Inflammatory macrophage treated with lipopolysaccharide for 1 hour (primary cell): ENCODE data around the gene DLGAP1.

Source experiments
- DNase-seq, 2 donors: peaks; one replicate each; pipeline ENCODE4 v3.0.0-alpha.2; 2020 to 2022

The DLGAP1 gene

GRCh38 chr18:4236940-4237663 lies 218.0 kb downstream of the DLGAP1 start:
- DNase-seq = no peak

GRCh38 chr18:4233468-4233867 lies 221.6 kb downstream of the DLGAP1 start:
- DNase-seq = no peak

DNA sequence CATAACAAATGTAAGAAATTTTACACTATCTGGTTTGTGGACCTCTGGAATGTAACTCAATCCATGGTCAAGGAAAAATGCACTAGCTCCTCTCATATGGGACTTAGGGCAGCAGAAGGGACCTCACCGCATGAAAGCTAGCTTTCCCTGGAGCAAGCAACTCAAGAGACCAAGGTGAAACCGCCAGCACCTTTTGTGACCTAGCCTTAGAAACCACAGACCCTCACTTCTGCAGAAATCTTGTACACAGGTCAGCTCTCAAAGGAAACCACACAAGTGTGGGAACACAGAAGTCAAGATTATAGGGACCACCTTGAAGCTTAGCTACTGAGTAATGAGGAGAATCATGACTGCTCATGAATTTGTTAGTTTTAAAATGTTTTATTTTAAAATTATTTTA lies 222.5 kb downstream of the DLGAP1 start:
- no peak for DNase-seq

DNA sequence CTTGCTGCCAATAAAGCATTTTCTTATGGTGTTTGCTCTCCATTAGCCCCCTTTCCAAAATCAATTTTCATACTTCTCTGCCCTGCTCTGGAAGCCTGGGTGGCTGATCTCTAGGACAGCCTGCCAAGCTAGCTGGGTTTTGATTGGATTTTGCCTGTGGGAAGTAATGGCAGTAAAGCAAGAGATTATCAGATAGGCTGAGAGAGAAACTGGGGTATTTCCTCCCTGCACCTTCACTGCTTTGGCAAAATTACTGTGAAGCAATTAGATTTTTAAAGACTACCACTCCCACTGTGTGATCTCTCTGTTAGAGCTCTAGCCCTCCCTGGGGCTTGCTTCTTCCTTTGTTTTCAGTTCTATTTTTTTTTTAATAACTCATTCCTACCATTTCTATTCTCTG lies 223.8 kb downstream of the DLGAP1 start:
- DNase-seq = no peak

- no peak for DNase-seq
Observed at GRCh38 chr18:4230450-4231168, 224.5 kb downstream of the DLGAP1 start.

DNA sequence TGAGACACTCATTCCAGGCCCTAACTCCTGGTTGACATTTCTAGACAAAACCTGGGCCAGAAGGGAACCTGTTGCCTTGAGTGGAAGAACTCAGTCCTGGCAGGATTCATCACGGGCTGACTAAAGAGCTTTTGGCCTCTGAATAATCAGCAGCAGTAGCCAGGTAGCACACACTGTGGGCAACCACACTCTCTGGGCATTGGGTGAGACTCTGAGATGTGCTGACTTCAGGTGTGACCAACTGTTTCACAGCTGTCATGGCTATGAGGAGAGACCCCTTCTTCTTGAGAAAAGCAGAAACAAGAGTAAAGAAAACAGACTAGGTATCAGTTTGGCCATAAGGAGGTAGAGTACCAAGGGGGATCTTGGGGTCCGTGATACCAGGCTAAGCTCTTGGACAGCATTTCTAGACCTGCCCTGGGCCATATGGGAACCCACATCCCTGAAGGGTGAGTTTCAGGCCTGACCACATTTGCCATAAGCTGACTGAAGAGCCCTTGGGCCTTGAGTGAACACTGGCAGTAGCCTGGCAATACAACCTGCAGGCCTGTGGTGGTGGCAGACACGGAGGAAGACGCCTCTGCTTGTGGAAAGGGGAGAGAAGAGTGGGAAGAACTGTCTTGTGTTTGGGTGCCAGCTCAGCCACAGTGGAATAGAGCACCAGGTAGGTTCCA lies 230.9 kb downstream of the DLGAP1 start:
- DNase-seq = no peak

- DNase-seq = no peak
Observed at GRCh38 chr18:4211111-4211837, 243.8 kb downstream of the DLGAP1 start.

DNA sequence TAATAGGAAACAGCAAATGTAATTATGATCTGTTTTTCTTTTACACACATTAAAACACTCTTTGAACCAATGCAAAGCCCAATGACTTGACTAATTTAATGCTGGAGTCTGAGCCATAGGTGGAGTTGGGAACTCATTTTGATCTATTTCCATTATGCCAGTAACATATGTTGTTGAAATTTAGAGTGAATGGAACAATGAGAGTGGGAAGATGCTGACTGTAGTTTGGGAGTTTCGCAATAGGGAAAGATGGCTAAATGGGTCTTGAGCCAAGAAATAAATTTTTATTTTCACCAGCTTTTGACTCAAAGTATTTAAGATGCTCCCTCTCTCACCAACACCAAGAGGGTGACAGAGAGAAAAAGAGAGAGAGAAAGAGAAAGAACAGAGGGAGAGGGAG lies 246.7 kb downstream of the DLGAP1 start:
- no peak for DNase-seq

GRCh38 chr18:4207383-4207985 lies 247.6 kb downstream of the DLGAP1 start:
- DNase-seq = no peak

DNA sequence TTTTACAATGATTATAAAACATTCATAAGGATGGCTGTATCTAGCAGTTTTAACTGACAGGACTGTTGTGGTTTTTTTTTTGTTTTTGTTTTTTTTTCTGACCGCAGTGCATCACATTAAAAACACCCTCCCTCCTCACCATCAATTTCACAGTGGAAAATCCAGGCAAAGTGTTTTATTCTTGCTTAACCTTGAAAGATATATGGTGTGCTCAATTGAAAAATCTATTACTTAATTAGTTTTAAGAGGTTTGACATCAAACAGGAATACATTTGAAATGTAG lies 250.7 kb downstream of the DLGAP1 start:
- no peak for DNase-seq

DNA sequence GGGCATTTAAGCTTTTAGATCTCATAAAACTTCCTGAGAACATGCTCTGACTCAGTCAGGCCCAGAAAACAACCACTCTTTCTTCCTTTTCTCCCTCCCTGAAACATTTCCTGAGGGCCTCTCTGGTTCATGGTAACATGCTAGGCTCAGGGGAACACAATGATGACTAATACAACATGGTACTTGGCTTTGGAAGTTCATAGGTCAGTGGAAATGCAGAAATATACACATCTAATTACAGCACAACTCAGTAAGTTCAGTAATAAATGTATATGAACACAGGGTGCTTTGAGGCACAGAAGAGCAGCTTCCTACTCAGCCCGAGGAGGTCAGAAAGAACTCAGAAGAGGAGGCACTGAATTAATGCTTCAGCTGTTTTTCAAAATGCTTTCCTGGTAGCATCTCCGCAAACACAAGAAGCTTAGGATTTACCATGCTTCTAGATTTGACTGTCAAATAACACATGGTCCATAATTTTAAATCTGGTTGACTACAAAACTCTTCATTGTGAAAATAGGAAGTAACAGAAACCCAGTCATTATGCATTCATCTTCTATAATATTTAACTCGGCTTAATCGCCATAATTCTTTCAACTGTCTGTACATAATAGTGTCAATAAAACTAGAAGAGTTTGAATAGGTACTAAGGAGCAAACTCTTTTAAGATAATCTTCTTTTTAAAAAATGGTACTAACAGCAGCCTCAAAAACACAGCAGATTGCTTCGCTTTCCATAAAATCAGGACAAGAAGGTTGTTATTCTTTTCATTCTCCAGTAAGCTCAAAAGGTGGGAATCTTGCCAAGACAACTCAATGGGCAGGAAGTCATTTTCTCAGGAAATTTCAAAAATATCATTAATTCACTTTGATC lies 251.3 kb downstream of the DLGAP1 start:
- no peak for DNase-seq

DNA sequence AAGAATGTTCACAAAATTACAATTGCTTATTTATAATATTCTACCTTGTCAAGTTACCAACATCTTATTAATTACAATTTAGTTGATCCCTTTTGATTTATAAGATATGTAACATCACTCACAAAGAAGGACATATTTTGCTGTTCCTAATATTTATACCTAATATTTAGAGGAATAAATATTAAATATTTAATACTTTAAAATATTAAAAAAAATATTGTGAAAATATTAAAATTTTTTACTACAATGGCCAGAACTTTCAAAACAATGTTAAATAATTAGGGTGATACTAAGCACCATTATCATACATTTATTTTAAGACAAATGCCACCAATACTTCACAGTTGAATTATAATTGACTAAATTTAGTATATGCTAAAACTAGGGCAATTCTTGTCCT lies 254.7 kb downstream of the DLGAP1 start:
- no peak for DNase-seq

- no peak for DNase-seq
Observed at GRCh38 chr18:4198956-4199355, 256.2 kb downstream of the DLGAP1 start.

- DNase-seq = no peak
Observed at GRCh38 chr18:4196351-4196750, 258.8 kb downstream of the DLGAP1 start.

- DNase-seq = no peak
Observed at GRCh38 chr18:4193086-4193485, 262.0 kb downstream of the DLGAP1 start.

- no peak for DNase-seq
Observed at GRCh38 chr18:4181882-4182568, 273.1 kb downstream of the DLGAP1 start.

GRCh38 chr18:4181086-4181485 lies 274.0 kb downstream of the DLGAP1 start:
- no peak for DNase-seq

DNA sequence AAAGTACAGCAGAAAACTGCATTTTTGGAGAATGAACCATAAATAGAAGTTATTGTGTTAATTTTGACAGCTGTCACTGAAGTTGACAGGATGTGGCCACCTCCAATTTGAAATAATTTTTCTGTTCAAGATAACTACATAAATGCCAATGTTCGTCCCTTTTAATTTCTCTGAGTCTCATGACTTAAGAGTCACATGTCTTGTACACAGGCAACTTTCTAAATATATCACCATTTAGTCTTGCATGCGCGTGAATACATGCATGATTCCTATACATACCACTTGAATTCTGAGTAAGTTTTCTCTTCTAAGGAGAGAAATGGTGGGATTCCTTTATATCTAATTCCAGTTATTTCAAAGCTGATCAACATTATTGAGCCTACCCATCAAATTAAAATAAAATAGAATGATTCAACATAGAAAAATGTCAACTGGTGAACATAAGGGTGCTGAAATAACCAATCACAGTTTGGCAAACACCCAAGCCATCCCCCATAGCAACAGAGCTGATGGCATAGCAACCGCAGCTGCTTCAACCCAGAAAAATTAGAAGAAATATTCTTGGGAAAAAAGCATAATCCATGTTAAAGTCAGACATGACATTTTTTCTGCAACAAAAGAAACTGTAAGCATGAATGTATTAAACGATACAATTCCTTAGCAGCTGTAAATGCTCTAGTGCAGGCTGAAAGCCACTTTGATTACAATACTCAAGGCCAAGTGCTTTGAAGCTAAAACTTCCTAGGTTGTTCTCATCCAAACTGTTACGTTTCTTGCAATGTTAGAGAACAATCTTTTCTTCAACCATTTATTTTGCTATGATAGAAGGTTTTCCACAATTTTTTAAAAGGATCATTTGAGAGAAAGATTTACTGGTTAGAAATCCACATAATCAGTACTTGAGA lies 282.7 kb downstream of the DLGAP1 start:
- DNase-seq = no peak

DNA sequence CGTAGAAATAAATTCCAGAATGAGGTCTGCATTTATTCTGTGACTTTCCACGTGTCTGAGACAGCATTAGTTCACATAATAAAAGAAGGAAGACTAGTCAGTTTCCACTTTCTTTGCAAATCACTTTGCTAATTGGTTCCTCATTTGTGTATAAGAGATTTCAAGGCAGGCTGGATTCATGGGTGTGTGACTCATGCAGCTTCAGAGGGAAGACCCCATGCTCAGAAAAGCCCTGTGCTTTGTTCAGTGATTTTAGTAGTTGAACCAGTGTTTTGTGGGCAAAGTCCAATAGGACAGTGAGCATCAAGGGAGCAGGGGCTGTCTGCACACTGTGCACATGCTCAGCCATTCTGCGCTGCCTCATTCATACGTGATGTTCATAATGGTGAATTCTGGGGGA lies 297.8 kb downstream of the DLGAP1 start:
- no peak for DNase-seq

DNA sequence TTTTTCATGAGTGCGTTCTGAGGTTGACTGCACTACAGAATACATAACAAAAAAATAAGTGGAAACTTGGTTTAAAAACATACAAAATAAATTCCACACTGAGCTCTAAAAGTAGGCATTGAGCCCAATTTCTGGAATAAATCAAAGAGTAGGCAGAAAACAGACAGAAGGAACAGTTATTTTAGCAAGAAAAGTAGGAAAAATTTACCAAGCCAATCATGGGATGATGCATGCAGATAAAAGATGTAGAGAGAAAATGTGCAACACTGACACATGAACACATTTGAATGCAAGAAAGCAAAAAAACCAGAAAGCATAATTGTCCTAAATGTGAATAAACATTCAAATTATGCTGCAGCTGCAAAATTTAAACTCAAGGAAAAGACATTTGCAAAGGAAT lies 308.3 kb downstream of the DLGAP1 start:
- no peak for DNase-seq
